Measurements from ENCODE around the gene DUS3L.

Gene DUS3L

DNA sequence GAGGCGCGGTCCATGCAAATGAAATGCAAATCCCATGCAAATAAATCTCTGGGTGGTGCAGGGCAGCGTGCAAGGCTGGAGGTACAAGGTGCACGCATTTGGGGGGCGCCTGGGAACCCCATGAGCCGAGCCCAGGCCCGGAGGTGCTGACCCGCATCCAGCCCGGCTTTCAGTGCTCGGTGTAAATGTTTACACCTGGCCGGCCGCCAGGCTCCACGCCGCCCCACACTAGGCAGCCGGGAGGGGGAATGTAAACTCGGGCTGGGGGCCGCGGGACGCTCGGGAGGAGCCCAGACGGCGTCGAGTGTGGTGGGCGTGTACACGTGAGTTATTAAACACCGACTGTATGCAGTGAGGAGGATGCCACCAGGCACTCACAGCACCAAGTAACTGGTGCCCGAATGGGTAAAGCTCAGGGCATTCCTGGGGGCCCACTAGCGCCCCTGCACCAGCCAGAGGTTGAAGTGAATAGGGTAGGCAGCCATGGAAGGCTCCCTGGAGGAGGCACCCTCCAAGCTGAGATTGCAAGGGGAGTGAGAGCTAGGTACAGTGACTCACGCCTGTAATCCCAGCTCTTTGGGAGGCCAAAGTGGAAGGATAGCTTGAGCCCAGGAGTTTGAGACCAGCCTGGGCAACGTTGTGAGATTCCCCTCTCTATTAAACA, 31.4 kb upstream of the DUS3L start:
- no peak for DNase-seq

DNA sequence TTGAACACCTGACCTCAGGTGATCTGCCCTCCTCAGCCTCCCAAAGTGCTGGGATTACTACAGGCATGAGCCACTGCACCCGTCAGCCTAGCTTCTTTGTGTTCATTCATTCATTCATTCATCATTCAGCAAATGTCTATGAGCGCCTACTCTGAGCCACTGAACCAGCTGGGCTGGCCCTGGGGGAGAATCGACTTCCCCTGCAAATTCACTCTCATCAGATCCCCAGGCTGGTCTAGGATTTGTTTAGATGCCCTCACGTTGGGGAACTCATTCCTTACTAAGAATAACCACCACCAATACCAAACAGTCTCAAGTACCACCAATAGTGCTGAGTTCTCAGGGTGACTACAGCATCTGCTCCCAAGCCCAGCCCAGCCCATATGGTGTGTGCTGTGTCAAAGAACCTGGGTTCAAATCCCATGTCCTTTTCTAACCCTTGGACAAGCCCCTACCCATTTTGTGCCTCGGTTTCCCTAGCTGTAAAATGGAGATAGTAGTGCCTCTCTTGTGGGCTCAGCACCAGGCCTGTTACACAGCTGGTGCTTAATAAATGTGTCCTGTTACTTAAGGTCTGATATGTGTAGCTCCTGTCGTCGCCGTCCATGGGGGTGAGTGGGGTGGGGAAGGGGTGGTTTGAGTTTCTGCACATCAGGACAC, 30.7 kb upstream of the DUS3L start:
- no peak for DNase-seq

DNA sequence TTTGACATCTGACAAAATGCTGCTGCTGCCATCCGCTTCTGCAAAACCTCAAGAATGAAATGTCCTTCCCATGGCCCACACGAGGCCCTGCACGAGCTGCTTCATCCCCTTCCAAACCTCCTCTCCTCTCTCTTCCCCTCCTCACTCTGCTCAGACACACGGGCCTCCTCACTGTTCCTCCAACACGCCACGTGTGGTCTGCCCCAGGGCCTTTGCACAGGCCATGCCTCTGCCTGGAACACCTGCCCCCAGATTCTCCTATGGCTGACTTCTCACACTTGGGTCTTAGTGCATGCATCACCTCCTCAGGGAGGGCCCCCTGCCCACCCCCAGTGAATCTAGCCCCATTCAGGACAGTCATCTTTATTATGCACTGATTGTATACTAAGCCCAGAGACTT, 29.8 kb upstream of the DUS3L start:
- no peak for DNase-seq

DNA sequence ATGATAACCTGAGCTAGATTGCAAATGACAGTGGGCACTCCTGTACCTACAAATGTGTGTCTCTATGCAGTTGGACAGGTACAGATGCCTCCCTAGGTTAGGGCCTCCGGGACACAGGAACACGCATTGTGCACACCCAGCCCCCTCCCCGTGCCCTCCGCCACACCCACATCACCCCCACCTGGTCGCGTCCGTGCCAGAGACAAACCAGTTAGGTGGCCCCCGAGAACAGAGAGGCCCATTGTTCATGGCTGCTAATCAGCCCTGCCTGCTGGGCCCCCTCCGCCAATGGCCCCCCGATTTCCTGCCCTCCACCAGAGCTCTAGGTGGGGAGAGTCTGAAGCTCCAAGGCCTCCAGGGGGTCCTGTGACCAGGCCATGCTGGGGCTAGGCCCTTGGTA, 27.6 kb upstream of the DUS3L start:
- no peak for DNase-seq

DNA sequence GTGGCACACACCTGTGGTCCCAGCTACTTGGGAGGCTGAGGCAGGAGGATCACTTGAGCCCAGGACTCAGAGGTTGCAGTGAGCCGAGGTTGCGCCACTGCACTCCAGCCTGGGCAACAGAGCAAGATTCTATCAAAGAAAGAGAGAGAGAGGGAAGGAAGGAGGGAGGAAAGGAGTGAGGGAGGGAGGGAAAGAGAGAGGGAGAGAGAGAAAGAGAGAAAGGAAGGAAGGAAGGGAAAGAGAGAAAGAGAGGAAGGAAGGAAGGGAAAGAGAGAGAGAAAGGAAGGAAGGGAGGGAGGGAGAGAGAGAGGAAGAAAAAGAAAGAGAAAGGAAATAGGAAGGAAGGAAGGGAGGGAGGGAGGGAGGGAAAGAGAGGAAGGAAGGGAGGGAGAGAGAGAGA, 26.3 kb upstream of the DUS3L start:
- DNase-seq, result no peak

DNA sequence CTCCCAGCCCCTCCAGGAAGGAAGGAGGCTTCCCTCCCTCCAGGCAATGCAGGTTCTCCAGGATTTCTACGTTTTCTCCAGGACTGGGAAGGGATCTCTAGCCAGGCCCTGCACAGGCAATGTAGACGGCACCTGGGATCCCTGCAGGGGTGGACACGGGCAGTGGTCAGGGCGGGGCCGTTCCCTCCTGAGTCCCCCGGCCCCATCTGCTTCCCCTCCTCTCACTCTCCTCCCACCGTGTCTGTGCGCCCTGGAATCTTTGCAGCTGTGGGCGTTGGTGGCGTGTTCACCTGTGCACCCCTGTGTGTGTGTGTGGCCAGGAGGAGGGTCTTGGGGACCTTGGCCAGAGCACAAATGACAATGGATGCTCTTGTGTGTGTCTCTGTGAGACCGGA, 23.9 kb upstream of the DUS3L start:
- no peak for DNase-seq

DNA sequence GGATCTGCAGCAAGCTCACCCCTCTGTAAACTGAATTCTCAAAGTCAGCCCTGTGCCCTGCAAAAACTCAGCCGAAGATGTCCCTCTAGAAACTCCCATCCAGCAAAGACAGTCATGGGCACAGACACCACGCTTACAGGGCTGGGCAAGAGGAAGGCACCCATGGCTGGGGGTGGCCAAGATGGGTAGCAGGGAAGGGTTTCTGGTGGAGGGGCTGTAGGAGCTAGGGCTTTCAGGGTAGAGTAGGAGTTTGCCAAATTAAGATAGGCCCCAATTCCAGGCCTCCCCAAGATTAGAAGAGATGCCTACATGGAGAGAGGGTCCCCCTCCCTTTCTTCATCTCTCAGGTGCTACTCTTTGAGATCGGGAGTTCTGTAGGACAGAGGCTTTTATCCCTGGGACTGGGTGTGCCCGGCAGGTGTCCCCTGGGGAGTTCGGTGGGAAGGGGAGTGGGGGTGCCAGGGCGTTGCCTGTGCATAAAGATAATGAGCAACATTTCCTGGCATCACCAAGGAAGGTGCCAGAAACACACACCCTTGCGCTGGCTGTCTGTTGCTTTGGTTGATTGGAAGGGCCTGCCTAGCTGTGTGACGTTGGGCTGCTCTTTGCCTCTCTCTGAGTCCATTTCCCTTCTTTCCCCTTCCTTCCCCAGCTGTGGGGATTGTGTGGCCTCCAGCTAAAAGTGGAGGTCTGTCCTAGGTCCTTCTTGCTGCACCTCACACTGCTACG, 23.3 kb upstream of the DUS3L start:
- no peak for DNase-seq

DNA sequence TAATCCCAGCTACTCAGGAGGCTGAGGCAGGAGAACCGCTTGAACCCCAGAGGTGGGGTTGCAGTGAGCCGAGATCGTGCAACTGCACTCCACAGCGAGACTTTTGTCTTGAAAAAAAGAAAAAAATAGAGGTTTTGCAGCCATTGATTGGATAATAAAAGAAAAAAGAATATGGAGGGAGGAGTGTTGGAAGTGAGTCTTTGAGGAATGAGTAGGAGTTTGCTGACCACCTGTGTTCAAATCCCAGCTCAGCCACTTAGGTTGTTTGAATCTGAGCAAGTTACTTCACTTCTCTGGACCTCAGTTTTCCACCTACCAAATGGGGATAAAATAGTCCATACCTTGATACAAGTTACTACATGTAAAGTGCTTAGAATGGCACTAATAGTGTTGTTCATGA, 20.2 kb upstream of the DUS3L start:
- DNase-seq, result no peak

DNA sequence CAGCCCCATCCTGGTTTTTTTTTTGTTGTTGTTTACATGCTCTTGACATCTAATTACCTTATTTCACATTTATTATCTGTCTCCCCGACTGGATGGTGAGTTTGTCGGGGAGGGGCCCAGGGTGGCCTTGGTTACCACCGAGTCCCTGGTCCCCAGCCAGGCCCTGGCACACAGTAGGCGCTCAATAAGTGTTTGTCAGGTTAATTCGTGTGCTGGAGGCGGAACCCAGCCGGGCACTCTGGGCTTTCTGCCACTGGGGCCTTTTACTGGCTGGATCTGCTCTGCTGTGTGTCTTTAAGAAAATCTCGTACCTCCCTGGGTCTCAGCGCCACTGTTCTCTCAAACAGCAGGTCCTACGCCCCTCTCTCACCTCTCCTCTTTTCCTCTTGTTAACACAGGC, 18.5 kb upstream of the DUS3L start:
- DNase-seq, result no peak

DNA sequence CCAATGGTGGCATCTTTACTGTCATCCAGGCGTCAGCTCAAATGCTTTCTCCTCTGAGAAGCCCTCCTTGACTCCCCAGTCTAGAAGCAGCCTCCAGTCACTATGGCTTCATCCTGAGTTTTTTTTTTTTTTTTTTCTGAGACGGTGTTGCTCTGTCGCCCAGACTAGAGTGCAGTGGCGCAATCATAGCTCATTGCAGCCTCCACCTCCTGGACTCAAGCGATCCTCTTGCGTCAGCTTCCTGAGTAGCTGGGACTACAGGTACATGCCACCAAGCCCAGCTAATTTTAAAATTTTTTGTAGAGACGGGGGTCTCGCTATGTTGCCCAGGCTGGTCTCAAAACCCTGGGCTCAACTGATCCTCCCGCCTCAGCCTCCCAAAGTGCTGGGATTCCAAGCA, 18.1 kb upstream of the DUS3L start:
- no peak for DNase-seq

DNA sequence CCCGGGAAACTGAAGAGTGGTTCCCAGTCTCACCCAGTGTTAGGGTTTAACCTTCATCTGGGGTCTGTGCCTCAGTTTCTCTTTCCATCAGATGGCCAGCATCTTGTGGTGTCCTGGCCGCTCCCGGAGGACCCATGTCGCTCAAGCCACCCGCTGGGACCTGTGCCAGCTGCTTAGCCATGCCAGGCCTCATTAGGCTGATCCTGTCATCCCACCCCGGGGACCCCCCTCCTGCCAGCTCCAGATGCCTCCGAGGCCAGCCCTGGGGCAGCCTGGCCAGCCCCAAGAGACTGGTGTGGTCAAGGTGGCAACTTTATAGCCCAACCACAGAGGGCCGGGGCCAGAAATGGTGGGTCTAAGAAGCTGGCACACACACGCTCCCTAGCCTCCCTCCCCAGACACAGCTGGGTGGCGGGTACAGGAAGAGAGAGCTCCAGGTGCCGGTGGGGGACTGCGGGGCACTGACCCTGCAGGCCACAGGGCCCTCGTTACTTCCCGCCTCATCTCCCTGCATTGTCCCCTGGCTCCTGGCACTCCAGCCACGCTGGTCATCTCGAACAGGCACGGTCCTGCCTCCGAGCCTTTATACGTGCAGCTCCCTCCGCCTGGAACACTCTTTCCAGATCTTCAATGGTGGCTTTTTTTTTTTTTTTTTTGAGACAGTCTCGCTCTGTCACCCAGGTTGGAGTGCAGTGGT, 17.3 kb upstream of the DUS3L start:
- no peak for DNase-seq

DNA sequence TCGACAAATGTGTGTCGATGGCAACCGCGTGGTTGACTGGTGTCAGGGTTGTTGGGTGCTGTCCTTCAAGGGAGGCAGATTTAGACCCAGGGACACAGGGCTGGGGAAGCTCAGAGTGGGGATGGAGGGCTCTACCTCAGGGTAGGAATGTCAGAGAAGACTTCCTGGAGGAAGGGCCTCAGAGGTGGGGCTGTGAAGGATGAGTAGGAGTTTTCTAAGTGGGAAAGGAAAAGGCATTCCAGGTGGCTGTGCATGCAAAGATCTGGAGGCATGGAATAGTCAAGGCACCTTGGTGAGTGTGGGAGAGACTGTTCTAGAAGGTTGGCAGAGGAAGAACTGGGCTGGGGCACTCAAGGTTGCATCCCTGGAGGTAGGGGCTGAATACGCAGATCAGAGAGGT, 15.9 kb upstream of the DUS3L start:
- DNase-seq, result no peak

DNA sequence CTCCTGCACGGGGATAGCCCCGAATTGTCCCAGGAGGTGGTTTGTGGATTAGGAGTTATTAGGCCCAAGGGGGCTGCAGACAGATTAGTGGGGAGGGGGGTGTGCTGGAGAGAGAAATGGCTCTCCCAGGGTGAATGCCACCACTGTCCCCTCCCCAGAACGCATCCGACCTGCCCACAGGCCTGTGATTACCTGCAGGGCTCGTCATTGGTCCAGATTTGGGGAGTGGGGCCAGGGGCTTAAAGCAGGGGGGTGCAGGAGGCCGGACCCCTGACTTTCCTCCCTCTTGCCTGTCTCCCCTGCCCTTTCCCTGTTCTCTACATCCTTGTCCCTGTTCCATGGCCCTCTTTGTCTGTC, 15.1 kb upstream of the DUS3L start:
- no peak for DNase-seq

DNA sequence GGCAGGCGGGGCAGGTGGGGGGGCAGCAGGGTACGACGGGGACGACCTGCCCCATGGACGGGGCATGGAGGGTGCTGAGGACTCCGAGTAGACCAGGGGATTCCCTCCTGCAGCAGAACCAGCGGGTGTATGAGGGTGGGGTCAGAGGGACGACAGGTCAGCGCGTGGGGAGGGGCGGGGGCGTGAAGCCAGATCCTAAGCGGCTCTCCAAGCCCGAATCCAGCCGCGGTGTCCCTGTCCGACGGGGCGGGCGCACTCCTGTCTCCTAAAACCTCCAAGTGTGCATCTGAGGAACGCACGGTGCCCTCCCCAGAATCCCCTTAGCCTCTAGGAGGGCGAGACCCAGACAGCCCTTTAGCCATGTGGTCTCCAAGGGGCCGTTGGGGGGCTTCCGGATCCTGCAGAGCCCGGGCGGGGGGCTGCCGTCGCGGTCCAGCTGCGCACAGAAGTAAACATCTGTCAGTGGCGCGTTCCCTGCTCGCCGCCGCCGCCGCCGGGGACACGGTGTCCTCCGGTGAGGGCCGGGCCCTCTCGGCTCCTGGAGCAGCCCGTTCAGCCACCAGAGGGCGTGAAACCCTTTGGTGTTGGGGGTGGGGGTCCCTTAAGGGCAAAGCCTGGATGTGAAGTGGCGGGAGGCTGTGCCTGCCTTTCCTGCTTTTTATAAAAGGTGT, 14.6 kb upstream of the DUS3L start:
- DNase-seq, result peak; percentile 55

DNA sequence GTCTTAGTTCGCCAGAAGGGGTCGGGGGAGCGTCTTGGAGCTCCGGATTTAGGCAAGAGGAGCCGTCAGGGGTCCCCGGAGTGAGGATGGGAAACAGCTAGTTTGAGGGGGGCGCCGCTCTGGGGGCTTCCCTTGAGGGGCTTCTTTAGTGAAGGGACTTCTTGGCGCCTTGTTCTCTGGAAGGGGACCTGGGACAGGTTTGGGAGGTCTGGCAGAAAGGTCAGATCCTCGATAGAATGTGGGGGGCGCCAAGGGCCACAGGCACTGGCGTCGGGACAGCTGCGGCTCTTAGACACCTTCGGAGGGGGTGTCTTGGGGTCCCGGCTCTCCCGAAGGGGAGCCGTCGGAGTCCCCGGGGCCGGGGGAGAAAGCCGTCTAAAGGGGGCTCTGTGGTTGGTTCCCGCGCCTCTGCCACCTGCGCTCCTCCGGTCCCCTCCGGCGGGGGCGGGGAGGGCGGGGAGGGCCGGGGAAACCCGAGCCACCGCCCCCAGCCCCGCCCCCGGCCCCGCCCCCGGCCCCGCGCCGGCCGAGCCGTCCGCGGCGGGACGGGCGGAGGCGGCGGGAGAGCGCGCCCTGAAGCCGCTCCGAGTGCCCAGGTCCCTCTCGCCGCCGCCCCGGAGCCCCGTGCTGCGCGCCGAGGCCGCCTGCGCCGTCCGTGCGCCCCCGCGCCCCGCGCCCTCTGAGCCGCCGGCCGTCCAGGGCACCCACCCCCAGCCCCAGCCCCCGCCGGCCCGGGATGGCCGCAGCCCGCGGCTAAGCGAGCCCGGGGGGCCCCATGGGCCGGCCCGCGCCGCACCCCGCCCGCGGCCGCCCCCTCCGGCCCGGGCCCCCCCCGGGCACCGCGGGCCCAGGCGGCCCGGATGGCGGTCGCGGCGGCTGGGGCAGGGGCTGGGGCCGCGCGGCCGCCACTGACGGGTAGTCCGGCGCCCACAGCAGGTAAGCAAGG, 13.8 kb upstream of the DUS3L start, which contains the start of gene NRTN:
TSS of gene NRTN (plus strand) at position 552 of the 946 bp plus-strand sequence. CDS start 19,099 bp downstream, outside the sequence.
- peak; percentile 51 for DNase-seq

DNA sequence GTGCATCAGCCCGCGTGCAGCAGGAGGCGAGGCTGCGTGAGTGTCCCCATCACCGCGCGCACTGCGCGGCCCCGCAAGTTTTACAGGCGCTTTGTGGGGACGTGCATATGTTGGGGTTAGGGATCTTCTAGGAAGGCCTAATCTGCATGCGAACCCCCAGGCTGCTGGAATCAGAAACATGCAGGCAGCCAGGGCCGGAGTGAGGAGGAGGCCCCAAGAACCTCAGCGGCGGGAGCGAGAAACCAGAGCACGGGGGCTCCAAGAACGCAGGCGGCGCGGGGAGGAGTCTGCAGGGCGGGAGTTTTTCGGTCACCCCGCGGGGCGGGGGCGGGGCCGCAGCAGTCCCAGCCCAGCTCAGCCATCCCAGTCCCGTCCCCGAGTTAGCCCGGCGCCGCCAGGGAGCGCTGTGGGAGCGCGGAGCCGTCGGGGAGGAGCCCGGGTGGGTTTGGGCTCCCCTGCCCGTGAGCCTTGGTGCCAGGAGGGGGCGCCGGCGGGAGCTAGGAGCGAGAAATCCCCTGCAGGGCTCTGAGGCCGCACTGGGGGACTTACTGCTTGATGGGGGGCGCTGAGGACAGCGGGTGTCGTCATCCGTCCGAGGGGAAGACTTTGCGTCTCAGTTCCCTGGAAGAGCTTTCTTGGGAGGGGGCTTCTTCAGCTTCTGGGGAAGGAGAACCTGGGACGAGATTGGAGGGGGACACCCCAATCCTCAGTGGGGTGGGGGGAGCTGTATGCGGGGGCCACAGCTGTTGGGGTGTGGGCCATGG, 13.0 kb upstream of the DUS3L start:
- DNase-seq, result peak; percentile 96

DNA sequence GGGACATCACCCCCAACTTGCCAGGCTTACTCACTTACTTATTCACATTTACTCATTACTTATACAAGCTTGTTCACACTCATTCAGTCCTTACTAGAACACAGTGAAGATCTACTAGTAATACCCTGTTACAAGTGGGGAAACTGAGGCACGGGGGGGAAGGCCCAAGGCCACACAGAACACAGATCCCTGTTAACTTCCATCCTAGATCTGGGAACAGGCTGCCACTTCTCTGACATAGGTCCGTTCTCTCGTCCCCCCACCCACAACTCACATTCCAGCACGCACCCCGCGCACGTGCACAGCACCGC, 12.4 kb upstream of the DUS3L start:
- no peak for DNase-seq

DNA sequence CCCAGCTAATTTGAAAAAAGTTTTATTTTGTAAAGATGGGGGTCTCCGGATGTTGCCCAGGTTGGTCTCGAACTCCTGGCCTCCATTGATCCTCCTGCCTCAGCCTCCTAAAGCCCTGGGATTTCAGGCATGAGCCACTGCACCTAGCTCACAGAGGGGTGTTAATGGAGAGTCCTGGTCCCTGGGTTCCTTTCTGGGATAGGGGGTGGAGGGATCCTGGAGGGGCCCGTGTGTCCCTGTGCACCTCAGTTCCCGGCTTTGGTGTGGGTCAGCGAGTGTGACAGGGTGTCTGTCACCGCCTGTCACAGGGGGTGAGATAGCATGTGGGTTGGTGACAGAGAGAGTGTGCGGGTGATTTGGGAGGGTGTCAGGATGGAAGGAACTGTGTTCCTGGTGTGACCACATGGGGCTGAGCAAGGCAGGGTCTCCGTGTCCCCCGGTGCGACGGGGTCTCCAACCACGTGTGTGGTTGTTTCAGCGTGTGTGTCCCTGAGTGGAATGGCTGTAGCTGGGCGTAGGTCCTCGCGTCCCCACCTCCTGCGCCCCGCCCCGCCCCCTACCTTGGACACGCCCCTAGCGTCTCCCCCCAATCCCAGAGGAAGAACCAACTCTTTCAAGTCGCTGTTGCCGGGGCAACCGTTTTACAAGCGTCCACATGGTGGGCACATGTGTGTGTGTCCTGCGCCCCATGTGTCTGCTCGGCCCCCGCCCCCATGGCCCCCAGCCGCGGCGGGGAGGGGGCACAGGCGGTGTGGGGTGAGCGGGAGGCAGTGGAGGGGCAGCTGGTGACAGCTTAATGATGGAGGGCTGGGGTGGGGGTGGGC, 11.0 kb upstream of the DUS3L start:
- no peak for DNase-seq

DNA sequence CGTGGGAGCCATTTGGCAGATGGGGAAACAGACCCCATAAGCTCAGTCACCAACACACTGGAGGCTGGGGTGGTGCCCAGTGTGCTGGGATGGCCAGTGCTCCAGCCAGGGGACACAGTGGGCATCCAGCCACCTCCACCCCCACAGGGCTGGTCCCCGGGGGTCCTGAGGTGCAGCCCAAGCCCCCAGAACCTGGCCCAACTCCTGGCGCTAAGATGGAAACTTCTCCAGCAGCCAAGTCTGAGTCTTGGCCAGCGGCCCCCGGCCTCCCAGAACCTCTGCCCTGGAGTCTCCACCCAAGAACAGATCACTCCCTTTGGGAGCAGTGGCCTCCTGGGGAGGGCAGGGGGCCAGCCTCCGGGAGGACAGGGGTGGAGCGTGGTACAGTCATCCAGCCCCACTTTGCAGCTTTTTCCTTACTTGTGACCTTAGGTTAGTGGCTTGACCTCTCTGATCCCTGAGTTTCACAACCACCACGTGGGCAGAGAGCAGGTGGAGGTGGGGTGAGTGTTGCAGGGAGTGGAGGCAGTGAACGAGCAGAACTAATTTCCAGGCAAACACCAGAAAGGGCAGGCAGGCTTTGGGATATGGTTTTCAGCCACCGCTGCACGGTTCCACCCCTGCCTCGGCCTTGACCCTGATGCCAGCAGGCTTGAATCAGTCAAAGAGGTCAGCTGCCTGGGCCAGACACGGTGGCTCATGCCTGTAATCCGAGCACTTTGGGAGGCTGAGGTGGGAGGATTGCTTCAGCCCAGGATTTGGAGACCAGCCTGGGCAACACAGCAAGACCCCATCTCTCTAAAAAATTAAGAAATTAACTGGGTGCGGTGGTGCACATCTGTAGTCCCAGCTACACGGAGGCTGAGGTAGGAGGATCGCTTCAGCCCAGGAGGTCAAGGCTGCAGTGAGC, 9.7 kb upstream of the DUS3L start:
- no peak for DNase-seq

Measured in activated CD4-positive, alpha-beta T cell treated with anti-CD3 and anti-CD28 coated beads, Interleukin-2, Interleukin-6, amounts not matched to agents 100 ng/mL and 50 ng/mL, durations not matched to agents 16 hours and 8 hours (primary cell).